GM11168 (cell line): Measurements from ENCODE around the gene TEX51.

Source experiments
- in situ Hi-C: fragments of 300-500 bp; cut with MboI; formaldehyde crosslinking; loops from one replicate; pipeline ENCODE4 v1.12.0; 2022; ENCODE audit warnings: low sequenced_read_pairs; ENCODE audit not compliant: unreplicated experiment

The TEX51 gene

GRCh38 chr2:126945118-126945517 is 46.4 kb downstream of the TEX51 start:
- in situ Hi-C loops, result no loop called here

DNA sequence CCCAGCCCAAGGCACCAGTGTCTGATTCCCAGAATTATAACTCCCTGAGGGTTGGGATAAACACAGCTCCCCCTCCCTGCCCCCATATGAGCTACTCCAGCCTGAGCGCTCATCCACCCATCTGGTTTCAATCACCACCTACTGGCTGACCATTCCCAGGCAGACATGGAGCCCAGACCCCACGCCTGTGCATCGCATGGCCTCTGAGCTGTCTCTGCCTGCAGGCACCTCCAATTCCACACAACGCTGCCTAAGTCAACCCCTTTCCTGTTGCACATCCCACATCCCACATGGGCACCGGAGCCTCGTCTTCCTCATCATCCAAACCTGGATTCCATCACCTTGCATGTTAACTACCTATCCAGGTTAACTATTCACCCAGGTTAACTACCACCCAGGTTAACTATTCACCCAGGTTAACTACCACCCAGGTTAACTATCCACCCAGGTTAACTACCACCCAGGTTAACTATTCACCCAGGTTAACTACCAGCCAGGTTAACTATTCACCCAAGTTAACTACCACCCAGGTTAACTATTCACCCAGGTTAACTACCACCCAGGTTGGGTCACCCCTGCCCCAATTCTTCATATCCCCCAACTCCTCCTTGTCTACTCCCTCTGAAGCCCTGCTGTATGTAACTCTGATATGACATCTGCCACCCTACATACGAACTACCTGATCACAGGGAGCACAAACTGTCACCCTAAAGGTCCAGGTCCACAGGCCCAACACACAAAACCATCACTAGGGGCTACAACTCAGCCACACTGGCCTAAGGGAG is 47.8 kb downstream of the TEX51 start:
- in situ Hi-C loops, result no loop called here

GRCh38 chr2:126947103-126947429 is 48.4 kb downstream of the TEX51 start:
- in situ Hi-C loops, result no loop called here

DNA sequence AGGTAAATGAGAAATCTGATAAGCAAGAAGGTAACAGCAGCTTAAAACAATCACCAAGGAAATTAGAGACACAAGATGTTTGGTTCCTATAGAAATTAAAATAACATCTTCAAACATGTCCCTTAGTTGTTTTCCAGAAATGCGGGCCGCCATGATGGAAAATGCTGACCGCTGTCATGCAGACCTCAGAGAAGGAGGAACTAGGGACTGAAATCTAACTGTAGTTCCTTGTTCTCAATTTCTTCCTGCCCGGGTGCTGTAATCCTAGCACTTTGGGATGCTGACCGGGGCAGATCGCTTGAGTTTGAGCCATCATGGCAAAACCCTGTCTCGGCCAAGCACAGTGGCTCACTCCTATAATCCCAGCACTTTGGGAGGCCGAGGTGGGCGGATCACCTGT is 51.1 kb downstream of the TEX51 start:
- in situ Hi-C loops, result no loop called here

GRCh38 chr2:126950504-126950903 is 51.8 kb downstream of the TEX51 start:
- in situ Hi-C loops, result no loop called here
